GM23338 (cell line): ENCODE data around the gene PDCD1.
"Not testable (repeated sequence)": the region's sequence is repeated elsewhere in the genome, so short reads cannot be mapped to it uniquely, and the experiment has no call there.

Experiments used
- CREB1 ChIP-seq: fragments of 250-450 bp; sonication (Bioruptor Pico); IDR thresholded peaks from 2 replicates; pipeline ENCODE4 v1.5.0; 2020; ENCODE audit warnings: low read depth, mild to moderate bottlenecking, moderate library complexity
- ETS1 ChIP-seq: IDR thresholded peaks from 2 replicates; pipeline ENCODE4 v1.6.1; 2016; ENCODE audit warnings: antibody characterized with exemption
- EZH2 ChIP-seq: fragments of 200-600 bp; sonication (generic); IDR thresholded peaks from one replicate; pipeline ENCODE4 v1.8.0; 2017; ENCODE audit warnings: antibody characterized with exemption, mild to moderate bottlenecking, low read depth; ENCODE audit not compliant: unreplicated experiment
- EZH2phosphoT487 ChIP-seq: fragments of 200-600 bp; sonication (generic); IDR thresholded peaks from one replicate; pipeline ENCODE4 v1.8.1; 2018; ENCODE audit warnings: antibody characterized with exemption; ENCODE audit not compliant: unreplicated experiment
- JUNB ChIP-seq: IDR thresholded peaks from one replicate; pipeline ENCODE4 v1.6.1; 2016; ENCODE audit warnings: antibody characterized with exemption; ENCODE audit not compliant: unreplicated experiment
- POLR2AphosphoS5 ChIP-seq: IDR thresholded peaks from 2 replicates; pipeline ENCODE4 v1.6.1; 2016; ENCODE audit warnings: antibody characterized with exemption, low read depth
- STAT1 ChIP-seq: IDR thresholded peaks from one replicate; pipeline ENCODE4 v1.6.1; 2016; ENCODE audit warnings: antibody characterized with exemption; ENCODE audit not compliant: unreplicated experiment
- ZNF114 ChIP-seq: fragments of 250-450 bp; sonication (Bioruptor Pico); IDR thresholded peaks from 2 replicates; pipeline ENCODE4 v1.5.0; 2020; ENCODE audit warnings: mild to moderate bottlenecking, moderate library complexity
- ZNF331 ChIP-seq: fragments of 250-450 bp; sonication (Bioruptor Pico); IDR thresholded peaks from 2 replicates; pipeline ENCODE4 v1.5.0; 2020; ENCODE audit warnings: low read depth, mild to moderate bottlenecking, moderate library complexity
- ZNF462 ChIP-seq: fragments of 250-450 bp; sonication (Bioruptor Pico); IDR thresholded peaks from 2 replicates; pipeline ENCODE4 v1.5.0; 2020; ENCODE audit warnings: mild to moderate bottlenecking, moderate library complexity
- TF ChIP-seq, protein P1 (sequence below), 2 experiments: fragments of 200-600 bp in 1 of 2; sonication (generic) in 1 of 2; conservative IDR thresholded peaks; 2 replicates each; pipeline versions ENCODE4 v1.5.1 to v1.6.1; 2016 to 2017; ENCODE audit warnings: antibody characterized with exemption in 2 of 2, low read depth in 2 of 2, mild to moderate bottlenecking in 2 of 2, moderate library complexity in 1 of 2
- TF ChIP-seq, protein P2 (sequence below): IDR thresholded peaks from one replicate; pipeline ENCODE4 v1.6.1; 2018; ENCODE audit warnings: antibody characterized with exemption; ENCODE audit not compliant: unreplicated experiment

GRCh38 chr2:241907831-241908230, 49.1 kb upstream of the PDCD1 start:
- TF ChIP-seq, protein P1, sequence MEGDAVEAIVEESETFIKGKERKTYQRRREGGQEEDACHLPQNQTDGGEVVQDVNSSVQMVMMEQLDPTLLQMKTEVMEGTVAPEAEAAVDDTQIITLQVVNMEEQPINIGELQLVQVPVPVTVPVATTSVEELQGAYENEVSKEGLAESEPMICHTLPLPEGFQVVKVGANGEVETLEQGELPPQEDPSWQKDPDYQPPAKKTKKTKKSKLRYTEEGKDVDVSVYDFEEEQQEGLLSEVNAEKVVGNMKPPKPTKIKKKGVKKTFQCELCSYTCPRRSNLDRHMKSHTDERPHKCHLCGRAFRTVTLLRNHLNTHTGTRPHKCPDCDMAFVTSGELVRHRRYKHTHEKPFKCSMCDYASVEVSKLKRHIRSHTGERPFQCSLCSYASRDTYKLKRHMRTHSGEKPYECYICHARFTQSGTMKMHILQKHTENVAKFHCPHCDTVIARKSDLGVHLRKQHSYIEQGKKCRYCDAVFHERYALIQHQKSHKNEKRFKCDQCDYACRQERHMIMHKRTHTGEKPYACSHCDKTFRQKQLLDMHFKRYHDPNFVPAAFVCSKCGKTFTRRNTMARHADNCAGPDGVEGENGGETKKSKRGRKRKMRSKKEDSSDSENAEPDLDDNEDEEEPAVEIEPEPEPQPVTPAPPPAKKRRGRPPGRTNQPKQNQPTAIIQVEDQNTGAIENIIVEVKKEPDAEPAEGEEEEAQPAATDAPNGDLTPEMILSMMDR (conservative IDR thresholded peaks at IDR 0.05; ENCODE audit: low read depth in 2 of 2) = not testable (repeated sequence)
- not testable (repeated sequence) for TF ChIP-seq POLR2AphosphoS5; EZH2phosphoT487; JUNB; EZH2; CREB1 (CRISPR knock-in tag); ETS1; ZNF114 (CRISPR knock-in tag); STAT1; ZNF331; ZNF462
- TF ChIP-seq, protein P2, sequence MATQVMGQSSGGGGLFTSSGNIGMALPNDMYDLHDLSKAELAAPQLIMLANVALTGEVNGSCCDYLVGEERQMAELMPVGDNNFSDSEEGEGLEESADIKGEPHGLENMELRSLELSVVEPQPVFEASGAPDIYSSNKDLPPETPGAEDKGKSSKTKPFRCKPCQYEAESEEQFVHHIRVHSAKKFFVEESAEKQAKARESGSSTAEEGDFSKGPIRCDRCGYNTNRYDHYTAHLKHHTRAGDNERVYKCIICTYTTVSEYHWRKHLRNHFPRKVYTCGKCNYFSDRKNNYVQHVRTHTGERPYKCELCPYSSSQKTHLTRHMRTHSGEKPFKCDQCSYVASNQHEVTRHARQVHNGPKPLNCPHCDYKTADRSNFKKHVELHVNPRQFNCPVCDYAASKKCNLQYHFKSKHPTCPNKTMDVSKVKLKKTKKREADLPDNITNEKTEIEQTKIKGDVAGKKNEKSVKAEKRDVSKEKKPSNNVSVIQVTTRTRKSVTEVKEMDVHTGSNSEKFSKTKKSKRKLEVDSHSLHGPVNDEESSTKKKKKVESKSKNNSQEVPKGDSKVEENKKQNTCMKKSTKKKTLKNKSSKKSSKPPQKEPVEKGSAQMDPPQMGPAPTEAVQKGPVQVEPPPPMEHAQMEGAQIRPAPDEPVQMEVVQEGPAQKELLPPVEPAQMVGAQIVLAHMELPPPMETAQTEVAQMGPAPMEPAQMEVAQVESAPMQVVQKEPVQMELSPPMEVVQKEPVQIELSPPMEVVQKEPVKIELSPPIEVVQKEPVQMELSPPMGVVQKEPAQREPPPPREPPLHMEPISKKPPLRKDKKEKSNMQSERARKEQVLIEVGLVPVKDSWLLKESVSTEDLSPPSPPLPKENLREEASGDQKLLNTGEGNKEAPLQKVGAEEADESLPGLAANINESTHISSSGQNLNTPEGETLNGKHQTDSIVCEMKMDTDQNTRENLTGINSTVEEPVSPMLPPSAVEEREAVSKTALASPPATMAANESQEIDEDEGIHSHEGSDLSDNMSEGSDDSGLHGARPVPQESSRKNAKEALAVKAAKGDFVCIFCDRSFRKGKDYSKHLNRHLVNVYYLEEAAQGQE = not testable (repeated sequence)
